GM23338 (cell line): ENCODE results near the gene ATP5ME. TPM values are rescaled to one million over a fixed set of nuclear protein-coding genes. Genes with fewer than 3 reads are reported as not detected.

Source experiments
- ATAC-seq: fragments of 200-7000 bp; cut with Tn5 transposase; 3 replicates; pipeline ENCODE4 v1.9.1; 2020
- DNase-seq: peaks from one replicate; pipeline ENCODE4 v3.0.0-alpha.2; 2015; ENCODE audit warnings: low spot score
- H2AFZ ChIP-seq: fragments of 200-600 bp; sonication (generic); 2 replicates; pipeline ENCODE4 v1.8.0; 2016; ENCODE audit warnings: antibody characterized with exemption, mild to moderate bottlenecking, moderate library complexity
- H3F3A ChIP-seq: fragments of 200-600 bp; sonication (generic); replicated peaks from 2 replicates; pipeline ENCODE4 v1.8.0; 2017; ENCODE audit warnings: antibody characterized with exemption, mixed run types, low read depth
- H3K27ac ChIP-seq: fragments of 200-600 bp; sonication (generic); 2 replicates; pipeline ENCODE4 v1.6.1; 2016; ENCODE audit warnings: low read depth
- H3K27me3 ChIP-seq: fragments of 200-600 bp; sonication (generic); 2 replicates; pipeline ENCODE4 v1.8.0; 2016; ENCODE audit warnings: mild to moderate bottlenecking, mixed run types, moderate library complexity; ENCODE audit not compliant: insufficient read depth
- H3K36me3 ChIP-seq: fragments of 200-600 bp; sonication (generic); 2 replicates; pipeline ENCODE4 v1.8.0; 2016; ENCODE audit warnings: mild to moderate bottlenecking; ENCODE audit not compliant: insufficient read depth
- H3K4me1 ChIP-seq: fragments of 200-600 bp; sonication (generic); 2 replicates; pipeline ENCODE4 v1.8.0; 2016; ENCODE audit warnings: mild to moderate bottlenecking, moderate library complexity; ENCODE audit not compliant: insufficient read depth
- H3K4me2 ChIP-seq: fragments of 200-600 bp; sonication (generic); 2 replicates; pipeline ENCODE4 v1.7.1; 2017; ENCODE audit warnings: mixed run types
- H3K4me3 ChIP-seq: fragments of 200-600 bp; sonication (generic); 2 replicates; pipeline ENCODE4 v1.6.1; 2016; ENCODE audit warnings: mixed run types
- H3K79me2 ChIP-seq: fragments of 200-600 bp; sonication (generic); replicated peaks from 2 replicates; pipeline ENCODE4 v1.8.0; 2017; ENCODE audit warnings: mild to moderate bottlenecking; ENCODE audit not compliant: insufficient read depth
- H3K9me2 ChIP-seq: fragments of 200-600 bp; sonication (generic); 2 replicates; pipeline ENCODE4 v1.8.0; 2017; ENCODE audit not compliant: insufficient read depth
- H4K20me1 ChIP-seq: fragments of 200-600 bp; sonication (generic); replicated peaks from 2 replicates; pipeline ENCODE4 v1.8.0; 2017; ENCODE audit warnings: mild to moderate bottlenecking; ENCODE audit not compliant: insufficient read depth
- H3K27ac Mint-ChIP-seq: 2 replicates; pipeline ENCODE4 v1.8.0; 2020; ENCODE audit warnings: inconsistent platforms, mild to moderate bottlenecking, moderate library complexity, mixed read lengths
- H3K27me3 Mint-ChIP-seq: 3 replicates; pipeline ENCODE4 v1.8.0; 2022; ENCODE audit warnings: low read depth, mild to moderate bottlenecking, moderate library complexity, mixed read lengths, inconsistent platforms; ENCODE audit not compliant: insufficient read depth, poor library complexity
- H3K36me3 Mint-ChIP-seq: 3 replicates; pipeline ENCODE4 v1.8.0; 2021; ENCODE audit warnings: low read depth, mild to moderate bottlenecking, inconsistent platforms, moderate library complexity, mixed read lengths
- H3K4me1 Mint-ChIP-seq: 3 replicates; pipeline ENCODE4 v1.8.0; 2020; ENCODE audit warnings: mild to moderate bottlenecking, inconsistent platforms, mixed read lengths
- H3K4me3 Mint-ChIP-seq: 3 replicates; pipeline ENCODE4 v1.8.0; 2021; ENCODE audit warnings: moderate library complexity, mild to moderate bottlenecking, inconsistent platforms, mixed read lengths
- H3K9me3 Mint-ChIP-seq: 3 replicates; pipeline ENCODE4 v1.8.0; 2020; ENCODE audit warnings: moderate library complexity, mild to moderate bottlenecking, inconsistent platforms, mixed read lengths
- CREB1 ChIP-seq: fragments of 250-450 bp; sonication (Bioruptor Pico); IDR thresholded peaks from 2 replicates; pipeline ENCODE4 v1.5.0; 2020; ENCODE audit warnings: low read depth, mild to moderate bottlenecking, moderate library complexity
- ETS1 ChIP-seq: IDR thresholded peaks from 2 replicates; pipeline ENCODE4 v1.6.1; 2016; ENCODE audit warnings: antibody characterized with exemption
- EZH2 ChIP-seq: fragments of 200-600 bp; sonication (generic); IDR thresholded peaks from one replicate; pipeline ENCODE4 v1.8.0; 2017; ENCODE audit warnings: antibody characterized with exemption, mild to moderate bottlenecking, low read depth; ENCODE audit not compliant: unreplicated experiment
- EZH2phosphoT487 ChIP-seq: fragments of 200-600 bp; sonication (generic); IDR thresholded peaks from one replicate; pipeline ENCODE4 v1.8.1; 2018; ENCODE audit warnings: antibody characterized with exemption; ENCODE audit not compliant: unreplicated experiment
- NANOG ChIP-seq: IDR thresholded peaks from 2 replicates; pipeline ENCODE4 v1.6.1; 2016; ENCODE audit warnings: antibody characterized with exemption, borderline replicate concordance
- POLR2AphosphoS5 ChIP-seq: IDR thresholded peaks from 2 replicates; pipeline ENCODE4 v1.6.1; 2016; ENCODE audit warnings: antibody characterized with exemption, low read depth
- REST ChIP-seq: IDR thresholded peaks from one replicate; pipeline ENCODE4 v1.6.1; 2018; ENCODE audit warnings: antibody characterized with exemption; ENCODE audit not compliant: unreplicated experiment
- STAT1 ChIP-seq: IDR thresholded peaks from one replicate; pipeline ENCODE4 v1.6.1; 2016; ENCODE audit warnings: antibody characterized with exemption; ENCODE audit not compliant: unreplicated experiment
- ZNF114 ChIP-seq: fragments of 250-450 bp; sonication (Bioruptor Pico); IDR thresholded peaks from 2 replicates; pipeline ENCODE4 v1.5.0; 2020; ENCODE audit warnings: mild to moderate bottlenecking, moderate library complexity
- ZNF331 ChIP-seq: fragments of 250-450 bp; sonication (Bioruptor Pico); IDR thresholded peaks from 2 replicates; pipeline ENCODE4 v1.5.0; 2020; ENCODE audit warnings: low read depth, mild to moderate bottlenecking, moderate library complexity
- ZNF462 ChIP-seq: fragments of 250-450 bp; sonication (Bioruptor Pico); IDR thresholded peaks from 2 replicates; pipeline ENCODE4 v1.5.0; 2020; ENCODE audit warnings: mild to moderate bottlenecking, moderate library complexity
- polyA plus RNA-seq: library from polyadenylated mRNA; unstranded; fragments of >200 nt; fragmentation: Nextera tagmentation; extraction: Ambion mirVana; gene quantifications from 2 replicates; pipeline ENCODE4 v1.2.1, GENCODE V29; 2016
- total RNA-seq: library from RNA; depleted of rRNA; stranded (reverse); fragments of >200 nt; shearing (Covaris generic); gene quantifications from 2 replicates; pipeline ENCODE4 v1.2.3, GENCODE V29; 2014

Gene ATP5ME
- total and polyA plus RNA-seq, 2 experiments from 2014 or later: 60.5 to 2,021 TPM

- ATAC-seq (no peak), DNase-seq (no peak)
- H3K4me1 Mint-ChIP-seq: no peaks in the 10 kb centered on the region; the same call in 2 of the 3 replicates
- H3K79me2 ChIP-seq: no peaks in the 10 kb centered on the region
- no peak overlapping the region for H3K27ac ChIP-seq
- H3K27me3 Mint-ChIP-seq: peaks cover 12% of the 10 kb centered on the region
- TF ChIP-seq STAT1 (no peak), ZNF114 (no peak), POLR2AphosphoS5 (no peak), ZNF331 (no peak), ZNF462 (CRISPR knock-in tag) (no peak), NANOG (no peak), EZH2phosphoT487 (no peak), EZH2 (no peak), ETS1 (no peak), REST (no peak), CREB1 (CRISPR knock-in tag) (no peak)
- no peaks in the 10 kb centered on the region for H3K4me1 ChIP-seq
- H3K4me3 ChIP-seq: no peak overlapping the region
- H3K36me3 Mint-ChIP-seq: peaks cover 11% of the 10 kb centered on the region
- no peaks in the 10 kb centered on the region; the same call in 1 of the 2 replicates for H4K20me1 ChIP-seq
- no peak overlapping the region for H3K27ac Mint-ChIP-seq
- H3K4me3 Mint-ChIP-seq: no peak overlapping the region
- no peaks in the 10 kb centered on the region for H3K9me2 ChIP-seq
- no peak overlapping the region for H3K4me2 ChIP-seq
- no peak overlapping the region for H2AFZ ChIP-seq
- H3F3A ChIP-seq: no peaks in the 10 kb centered on the region; the same call in 1 of the 2 replicates
- no peaks in the 10 kb centered on the region; the same call in 2 of the 3 replicates for H3K9me3 Mint-ChIP-seq
- H3K27me3 ChIP-seq: no peaks in the 10 kb centered on the region
- peaks cover 2% of the 10 kb centered on the region for H3K36me3 ChIP-seq
These were observed 7.7 kb downstream of the ATP5ME start for GRCh38 chr4:666436-666810.
